GM23338 (cell line): ENCODE data around the gene SLC19A1. TPM values are rescaled to one million over a fixed set of nuclear protein-coding genes. Genes with fewer than 3 reads are reported as not detected.

Experiments
- ATAC-seq: fragments of 200-7000 bp; cut with Tn5 transposase; 3 replicates; pipeline ENCODE4 v1.9.1; 2020
- DNase-seq: peaks from one replicate; pipeline ENCODE4 v3.0.0-alpha.2; 2015; ENCODE audit warnings: low spot score
- H2AFZ ChIP-seq: fragments of 200-600 bp; sonication (generic); 2 replicates; pipeline ENCODE4 v1.8.0; 2016; ENCODE audit warnings: antibody characterized with exemption, mild to moderate bottlenecking, moderate library complexity
- H3F3A ChIP-seq: fragments of 200-600 bp; sonication (generic); replicated peaks from 2 replicates; pipeline ENCODE4 v1.8.0; 2017; ENCODE audit warnings: antibody characterized with exemption, mixed run types, low read depth
- H3K27ac ChIP-seq: fragments of 200-600 bp; sonication (generic); 2 replicates; pipeline ENCODE4 v1.6.1; 2016; ENCODE audit warnings: low read depth
- H3K27me3 ChIP-seq: fragments of 200-600 bp; sonication (generic); 2 replicates; pipeline ENCODE4 v1.8.0; 2016; ENCODE audit warnings: mild to moderate bottlenecking, mixed run types, moderate library complexity; ENCODE audit not compliant: insufficient read depth
- H3K36me3 ChIP-seq: fragments of 200-600 bp; sonication (generic); 2 replicates; pipeline ENCODE4 v1.8.0; 2016; ENCODE audit warnings: mild to moderate bottlenecking; ENCODE audit not compliant: insufficient read depth
- H3K4me1 ChIP-seq: fragments of 200-600 bp; sonication (generic); 2 replicates; pipeline ENCODE4 v1.8.0; 2016; ENCODE audit warnings: mild to moderate bottlenecking, moderate library complexity; ENCODE audit not compliant: insufficient read depth
- H3K4me2 ChIP-seq: fragments of 200-600 bp; sonication (generic); 2 replicates; pipeline ENCODE4 v1.7.1; 2017; ENCODE audit warnings: mixed run types
- H3K4me3 ChIP-seq: fragments of 200-600 bp; sonication (generic); 2 replicates; pipeline ENCODE4 v1.6.1; 2016; ENCODE audit warnings: mixed run types
- H3K79me2 ChIP-seq: fragments of 200-600 bp; sonication (generic); replicated peaks from 2 replicates; pipeline ENCODE4 v1.8.0; 2017; ENCODE audit warnings: mild to moderate bottlenecking; ENCODE audit not compliant: insufficient read depth
- H3K9me2 ChIP-seq: fragments of 200-600 bp; sonication (generic); 2 replicates; pipeline ENCODE4 v1.8.0; 2017; ENCODE audit not compliant: insufficient read depth
- H4K20me1 ChIP-seq: fragments of 200-600 bp; sonication (generic); replicated peaks from 2 replicates; pipeline ENCODE4 v1.8.0; 2017; ENCODE audit warnings: mild to moderate bottlenecking; ENCODE audit not compliant: insufficient read depth
- H3K27ac Mint-ChIP-seq: 2 replicates; pipeline ENCODE4 v1.8.0; 2020; ENCODE audit warnings: inconsistent platforms, mild to moderate bottlenecking, moderate library complexity, mixed read lengths
- H3K27me3 Mint-ChIP-seq: 3 replicates; pipeline ENCODE4 v1.8.0; 2022; ENCODE audit warnings: low read depth, mild to moderate bottlenecking, moderate library complexity, mixed read lengths, inconsistent platforms; ENCODE audit not compliant: insufficient read depth, poor library complexity
- H3K36me3 Mint-ChIP-seq: 3 replicates; pipeline ENCODE4 v1.8.0; 2021; ENCODE audit warnings: low read depth, mild to moderate bottlenecking, inconsistent platforms, moderate library complexity, mixed read lengths
- H3K4me1 Mint-ChIP-seq: 3 replicates; pipeline ENCODE4 v1.8.0; 2020; ENCODE audit warnings: mild to moderate bottlenecking, inconsistent platforms, mixed read lengths
- H3K4me3 Mint-ChIP-seq: 3 replicates; pipeline ENCODE4 v1.8.0; 2021; ENCODE audit warnings: moderate library complexity, mild to moderate bottlenecking, inconsistent platforms, mixed read lengths
- H3K9me3 Mint-ChIP-seq: 3 replicates; pipeline ENCODE4 v1.8.0; 2020; ENCODE audit warnings: moderate library complexity, mild to moderate bottlenecking, inconsistent platforms, mixed read lengths
- CREB1 ChIP-seq: fragments of 250-450 bp; sonication (Bioruptor Pico); IDR thresholded peaks from 2 replicates; pipeline ENCODE4 v1.5.0; 2020; ENCODE audit warnings: low read depth, mild to moderate bottlenecking, moderate library complexity
- EZH2 ChIP-seq: fragments of 200-600 bp; sonication (generic); IDR thresholded peaks from one replicate; pipeline ENCODE4 v1.8.0; 2017; ENCODE audit warnings: antibody characterized with exemption, mild to moderate bottlenecking, low read depth; ENCODE audit not compliant: unreplicated experiment
- JUNB ChIP-seq: IDR thresholded peaks from one replicate; pipeline ENCODE4 v1.6.1; 2016; ENCODE audit warnings: antibody characterized with exemption; ENCODE audit not compliant: unreplicated experiment
- POLR2AphosphoS5 ChIP-seq: IDR thresholded peaks from 2 replicates; pipeline ENCODE4 v1.6.1; 2016; ENCODE audit warnings: antibody characterized with exemption, low read depth
- STAT1 ChIP-seq: IDR thresholded peaks from one replicate; pipeline ENCODE4 v1.6.1; 2016; ENCODE audit warnings: antibody characterized with exemption; ENCODE audit not compliant: unreplicated experiment
- ZNF114 ChIP-seq: fragments of 250-450 bp; sonication (Bioruptor Pico); IDR thresholded peaks from 2 replicates; pipeline ENCODE4 v1.5.0; 2020; ENCODE audit warnings: mild to moderate bottlenecking, moderate library complexity
- polyA plus RNA-seq: library from polyadenylated mRNA; unstranded; fragments of >200 nt; fragmentation: Nextera tagmentation; extraction: Ambion mirVana; gene quantifications from 2 replicates; pipeline ENCODE4 v1.2.1, GENCODE V29; 2016
- total RNA-seq: library from RNA; depleted of rRNA; stranded (reverse); fragments of >200 nt; shearing (Covaris generic); gene quantifications from 2 replicates; pipeline ENCODE4 v1.2.3, GENCODE V29; 2014
- TF ChIP-seq, protein P1 (sequence below): IDR thresholded peaks from one replicate; pipeline ENCODE4 v1.6.1; 2018; ENCODE audit warnings: antibody characterized with exemption; ENCODE audit not compliant: unreplicated experiment
- TF ChIP-seq, protein P2 (sequence below): IDR thresholded peaks from 2 replicates; pipeline ENCODE4 v1.6.1; 2016; ENCODE audit warnings: antibody characterized with exemption
- TF ChIP-seq, protein P3 (sequence below), 2 experiments: fragments of 200-600 bp in 1 of 2; sonication (generic) in 1 of 2; conservative IDR thresholded peaks; 2 replicates each; pipeline versions ENCODE4 v1.5.1 to v1.6.1; 2016 to 2017; ENCODE audit warnings: antibody characterized with exemption in 2 of 2, low read depth in 2 of 2, mild to moderate bottlenecking in 2 of 2, moderate library complexity in 1 of 2
- TF ChIP-seq, protein P4 (sequence below): fragments of 250-450 bp; sonication (Bioruptor Pico); IDR thresholded peaks from 2 replicates; pipeline ENCODE4 v1.5.0; 2020; ENCODE audit warnings: mild to moderate bottlenecking, moderate library complexity

Gene SLC19A1
- total and polyA plus RNA-seq, 2 experiments from 2014 or later = 31.2 to 33.0 TPM

DNA sequence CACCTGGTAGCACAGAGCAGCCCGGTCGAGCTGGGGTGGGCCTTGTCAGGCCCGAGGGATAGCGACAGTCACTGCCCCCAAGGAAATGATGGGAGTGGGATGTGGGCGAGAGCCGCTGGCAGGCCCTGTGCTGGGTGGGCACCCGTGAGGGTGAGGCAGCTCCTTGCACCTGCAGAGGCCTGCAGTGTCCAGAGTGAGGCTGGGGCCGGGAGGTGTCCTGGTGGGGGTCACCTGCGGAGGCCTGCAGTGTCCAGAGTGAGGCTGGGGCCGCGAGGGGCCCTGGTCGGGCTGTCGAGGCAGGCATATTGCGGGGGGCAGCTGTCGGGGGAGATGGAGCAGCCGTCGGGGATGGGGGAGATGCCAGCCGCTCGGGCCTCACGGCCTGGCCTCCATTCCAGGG is 49.5 kb downstream of the SLC19A1 start:
- H3K36me3 Mint-ChIP-seq = peaks cover 45% of the 10 kb centered on the region
- no peak overlapping the region for H3K27ac Mint-ChIP-seq
- H3K4me3 Mint-ChIP-seq = no peak overlapping the region
- Histone ChIP-seq H3K4me1 (peaks cover 9% of the 10 kb centered on the region), H3K27me3 (no peaks in the 10 kb centered on the region), H3F3A (0 out of 2 replicates have a peak, but pooled peaks cover 5% of the 10 kb centered on the region), H3K79me2 (no peaks in the 10 kb centered on the region), H4K20me1 (no peaks in the 10 kb centered on the region; the same call in 1 of the 2 replicates), H3K27ac (no peak overlapping the region), H3K4me3 (no peak overlapping the region), H3K9me2 (no peaks in the 10 kb centered on the region), H3K4me2 (no peak overlapping the region), H3K36me3 (peaks cover 9% of the 10 kb centered on the region; the same call in 1 of the 2 replicates), H2AFZ (no peak overlapping the region)
- no peak for DNase-seq
- H3K9me3 Mint-ChIP-seq = no peaks in the 10 kb centered on the region
- H3K4me1 Mint-ChIP-seq = peaks cover 12% of the 10 kb centered on the region
- peaks cover 11% of the 10 kb centered on the region for H3K27me3 Mint-ChIP-seq
- ATAC-seq = no peak
- no peak for TF ChIP-seq CREB1
- TF ChIP-seq, protein P1, sequence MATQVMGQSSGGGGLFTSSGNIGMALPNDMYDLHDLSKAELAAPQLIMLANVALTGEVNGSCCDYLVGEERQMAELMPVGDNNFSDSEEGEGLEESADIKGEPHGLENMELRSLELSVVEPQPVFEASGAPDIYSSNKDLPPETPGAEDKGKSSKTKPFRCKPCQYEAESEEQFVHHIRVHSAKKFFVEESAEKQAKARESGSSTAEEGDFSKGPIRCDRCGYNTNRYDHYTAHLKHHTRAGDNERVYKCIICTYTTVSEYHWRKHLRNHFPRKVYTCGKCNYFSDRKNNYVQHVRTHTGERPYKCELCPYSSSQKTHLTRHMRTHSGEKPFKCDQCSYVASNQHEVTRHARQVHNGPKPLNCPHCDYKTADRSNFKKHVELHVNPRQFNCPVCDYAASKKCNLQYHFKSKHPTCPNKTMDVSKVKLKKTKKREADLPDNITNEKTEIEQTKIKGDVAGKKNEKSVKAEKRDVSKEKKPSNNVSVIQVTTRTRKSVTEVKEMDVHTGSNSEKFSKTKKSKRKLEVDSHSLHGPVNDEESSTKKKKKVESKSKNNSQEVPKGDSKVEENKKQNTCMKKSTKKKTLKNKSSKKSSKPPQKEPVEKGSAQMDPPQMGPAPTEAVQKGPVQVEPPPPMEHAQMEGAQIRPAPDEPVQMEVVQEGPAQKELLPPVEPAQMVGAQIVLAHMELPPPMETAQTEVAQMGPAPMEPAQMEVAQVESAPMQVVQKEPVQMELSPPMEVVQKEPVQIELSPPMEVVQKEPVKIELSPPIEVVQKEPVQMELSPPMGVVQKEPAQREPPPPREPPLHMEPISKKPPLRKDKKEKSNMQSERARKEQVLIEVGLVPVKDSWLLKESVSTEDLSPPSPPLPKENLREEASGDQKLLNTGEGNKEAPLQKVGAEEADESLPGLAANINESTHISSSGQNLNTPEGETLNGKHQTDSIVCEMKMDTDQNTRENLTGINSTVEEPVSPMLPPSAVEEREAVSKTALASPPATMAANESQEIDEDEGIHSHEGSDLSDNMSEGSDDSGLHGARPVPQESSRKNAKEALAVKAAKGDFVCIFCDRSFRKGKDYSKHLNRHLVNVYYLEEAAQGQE = no peak
- TF ChIP-seq, protein P2, sequence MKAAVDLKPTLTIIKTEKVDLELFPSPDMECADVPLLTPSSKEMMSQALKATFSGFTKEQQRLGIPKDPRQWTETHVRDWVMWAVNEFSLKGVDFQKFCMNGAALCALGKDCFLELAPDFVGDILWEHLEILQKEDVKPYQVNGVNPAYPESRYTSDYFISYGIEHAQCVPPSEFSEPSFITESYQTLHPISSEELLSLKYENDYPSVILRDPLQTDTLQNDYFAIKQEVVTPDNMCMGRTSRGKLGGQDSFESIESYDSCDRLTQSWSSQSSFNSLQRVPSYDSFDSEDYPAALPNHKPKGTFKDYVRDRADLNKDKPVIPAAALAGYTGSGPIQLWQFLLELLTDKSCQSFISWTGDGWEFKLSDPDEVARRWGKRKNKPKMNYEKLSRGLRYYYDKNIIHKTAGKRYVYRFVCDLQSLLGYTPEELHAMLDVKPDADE = no peak
- TF ChIP-seq EZH2 = no peak
- TF ChIP-seq, protein P3, sequence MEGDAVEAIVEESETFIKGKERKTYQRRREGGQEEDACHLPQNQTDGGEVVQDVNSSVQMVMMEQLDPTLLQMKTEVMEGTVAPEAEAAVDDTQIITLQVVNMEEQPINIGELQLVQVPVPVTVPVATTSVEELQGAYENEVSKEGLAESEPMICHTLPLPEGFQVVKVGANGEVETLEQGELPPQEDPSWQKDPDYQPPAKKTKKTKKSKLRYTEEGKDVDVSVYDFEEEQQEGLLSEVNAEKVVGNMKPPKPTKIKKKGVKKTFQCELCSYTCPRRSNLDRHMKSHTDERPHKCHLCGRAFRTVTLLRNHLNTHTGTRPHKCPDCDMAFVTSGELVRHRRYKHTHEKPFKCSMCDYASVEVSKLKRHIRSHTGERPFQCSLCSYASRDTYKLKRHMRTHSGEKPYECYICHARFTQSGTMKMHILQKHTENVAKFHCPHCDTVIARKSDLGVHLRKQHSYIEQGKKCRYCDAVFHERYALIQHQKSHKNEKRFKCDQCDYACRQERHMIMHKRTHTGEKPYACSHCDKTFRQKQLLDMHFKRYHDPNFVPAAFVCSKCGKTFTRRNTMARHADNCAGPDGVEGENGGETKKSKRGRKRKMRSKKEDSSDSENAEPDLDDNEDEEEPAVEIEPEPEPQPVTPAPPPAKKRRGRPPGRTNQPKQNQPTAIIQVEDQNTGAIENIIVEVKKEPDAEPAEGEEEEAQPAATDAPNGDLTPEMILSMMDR (conservative IDR thresholded peaks at IDR 0.05; ENCODE audit: low read depth in 2 of 2) = no peak
- no peak for TF ChIP-seq JUNB
- no peak for TF ChIP-seq ZNF114 (CRISPR knock-in tag)
- no peak for TF ChIP-seq STAT1
- no peak for TF ChIP-seq POLR2AphosphoS5

DNA sequence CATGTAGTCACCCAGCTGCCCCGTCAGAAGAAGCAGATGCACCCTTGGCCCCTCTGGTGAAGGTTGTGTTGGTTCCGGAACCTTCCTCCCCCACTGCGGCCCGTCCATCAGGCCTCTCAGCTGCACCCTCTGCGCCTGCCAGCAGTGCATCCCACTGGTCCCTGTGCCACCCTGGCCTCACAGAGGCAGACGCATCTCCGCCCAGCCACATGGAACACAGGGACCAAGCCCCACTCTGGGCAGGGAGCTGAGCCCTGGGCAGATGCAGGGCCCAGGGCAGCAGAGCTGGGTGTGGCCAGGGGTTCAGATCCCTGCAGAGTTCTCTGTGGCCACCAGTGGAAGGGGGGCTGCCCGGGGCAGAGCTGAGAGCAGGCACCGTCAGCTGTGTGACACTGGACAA is 50.6 kb downstream of the SLC19A1 start:
- Histone ChIP-seq H4K20me1 (no peaks in the 10 kb centered on the region; the same call in 1 of the 2 replicates), H3K36me3 (peaks cover 9% of the 10 kb centered on the region; the same call in 1 of the 2 replicates), H3K4me3 (no peak overlapping the region), H3K27ac (no peak overlapping the region), H3K27me3 (no peaks in the 10 kb centered on the region), H3K79me2 (no peaks in the 10 kb centered on the region), H3K4me2 (no peak overlapping the region), H3F3A (0 out of 2 replicates have a peak, but pooled peaks cover 5% of the 10 kb centered on the region), H3K9me2 (no peaks in the 10 kb centered on the region), H2AFZ (no peak overlapping the region), H3K4me1 (peaks cover 10% of the 10 kb centered on the region)
- Mint-ChIP-seq H3K9me3 (no peaks in the 10 kb centered on the region), H3K27me3 (peaks cover 11% of the 10 kb centered on the region), H3K36me3 (peaks cover 39% of the 10 kb centered on the region), H3K4me3 (no peak overlapping the region), H3K27ac (0 out of 2 replicates have a peak overlapping the region, but pooled peaks have one; percentile 40), H3K4me1 (peaks cover 18% of the 10 kb centered on the region)
- ATAC-seq = no peak
- no peak for DNase-seq
- TF ChIP-seq, protein P4, sequence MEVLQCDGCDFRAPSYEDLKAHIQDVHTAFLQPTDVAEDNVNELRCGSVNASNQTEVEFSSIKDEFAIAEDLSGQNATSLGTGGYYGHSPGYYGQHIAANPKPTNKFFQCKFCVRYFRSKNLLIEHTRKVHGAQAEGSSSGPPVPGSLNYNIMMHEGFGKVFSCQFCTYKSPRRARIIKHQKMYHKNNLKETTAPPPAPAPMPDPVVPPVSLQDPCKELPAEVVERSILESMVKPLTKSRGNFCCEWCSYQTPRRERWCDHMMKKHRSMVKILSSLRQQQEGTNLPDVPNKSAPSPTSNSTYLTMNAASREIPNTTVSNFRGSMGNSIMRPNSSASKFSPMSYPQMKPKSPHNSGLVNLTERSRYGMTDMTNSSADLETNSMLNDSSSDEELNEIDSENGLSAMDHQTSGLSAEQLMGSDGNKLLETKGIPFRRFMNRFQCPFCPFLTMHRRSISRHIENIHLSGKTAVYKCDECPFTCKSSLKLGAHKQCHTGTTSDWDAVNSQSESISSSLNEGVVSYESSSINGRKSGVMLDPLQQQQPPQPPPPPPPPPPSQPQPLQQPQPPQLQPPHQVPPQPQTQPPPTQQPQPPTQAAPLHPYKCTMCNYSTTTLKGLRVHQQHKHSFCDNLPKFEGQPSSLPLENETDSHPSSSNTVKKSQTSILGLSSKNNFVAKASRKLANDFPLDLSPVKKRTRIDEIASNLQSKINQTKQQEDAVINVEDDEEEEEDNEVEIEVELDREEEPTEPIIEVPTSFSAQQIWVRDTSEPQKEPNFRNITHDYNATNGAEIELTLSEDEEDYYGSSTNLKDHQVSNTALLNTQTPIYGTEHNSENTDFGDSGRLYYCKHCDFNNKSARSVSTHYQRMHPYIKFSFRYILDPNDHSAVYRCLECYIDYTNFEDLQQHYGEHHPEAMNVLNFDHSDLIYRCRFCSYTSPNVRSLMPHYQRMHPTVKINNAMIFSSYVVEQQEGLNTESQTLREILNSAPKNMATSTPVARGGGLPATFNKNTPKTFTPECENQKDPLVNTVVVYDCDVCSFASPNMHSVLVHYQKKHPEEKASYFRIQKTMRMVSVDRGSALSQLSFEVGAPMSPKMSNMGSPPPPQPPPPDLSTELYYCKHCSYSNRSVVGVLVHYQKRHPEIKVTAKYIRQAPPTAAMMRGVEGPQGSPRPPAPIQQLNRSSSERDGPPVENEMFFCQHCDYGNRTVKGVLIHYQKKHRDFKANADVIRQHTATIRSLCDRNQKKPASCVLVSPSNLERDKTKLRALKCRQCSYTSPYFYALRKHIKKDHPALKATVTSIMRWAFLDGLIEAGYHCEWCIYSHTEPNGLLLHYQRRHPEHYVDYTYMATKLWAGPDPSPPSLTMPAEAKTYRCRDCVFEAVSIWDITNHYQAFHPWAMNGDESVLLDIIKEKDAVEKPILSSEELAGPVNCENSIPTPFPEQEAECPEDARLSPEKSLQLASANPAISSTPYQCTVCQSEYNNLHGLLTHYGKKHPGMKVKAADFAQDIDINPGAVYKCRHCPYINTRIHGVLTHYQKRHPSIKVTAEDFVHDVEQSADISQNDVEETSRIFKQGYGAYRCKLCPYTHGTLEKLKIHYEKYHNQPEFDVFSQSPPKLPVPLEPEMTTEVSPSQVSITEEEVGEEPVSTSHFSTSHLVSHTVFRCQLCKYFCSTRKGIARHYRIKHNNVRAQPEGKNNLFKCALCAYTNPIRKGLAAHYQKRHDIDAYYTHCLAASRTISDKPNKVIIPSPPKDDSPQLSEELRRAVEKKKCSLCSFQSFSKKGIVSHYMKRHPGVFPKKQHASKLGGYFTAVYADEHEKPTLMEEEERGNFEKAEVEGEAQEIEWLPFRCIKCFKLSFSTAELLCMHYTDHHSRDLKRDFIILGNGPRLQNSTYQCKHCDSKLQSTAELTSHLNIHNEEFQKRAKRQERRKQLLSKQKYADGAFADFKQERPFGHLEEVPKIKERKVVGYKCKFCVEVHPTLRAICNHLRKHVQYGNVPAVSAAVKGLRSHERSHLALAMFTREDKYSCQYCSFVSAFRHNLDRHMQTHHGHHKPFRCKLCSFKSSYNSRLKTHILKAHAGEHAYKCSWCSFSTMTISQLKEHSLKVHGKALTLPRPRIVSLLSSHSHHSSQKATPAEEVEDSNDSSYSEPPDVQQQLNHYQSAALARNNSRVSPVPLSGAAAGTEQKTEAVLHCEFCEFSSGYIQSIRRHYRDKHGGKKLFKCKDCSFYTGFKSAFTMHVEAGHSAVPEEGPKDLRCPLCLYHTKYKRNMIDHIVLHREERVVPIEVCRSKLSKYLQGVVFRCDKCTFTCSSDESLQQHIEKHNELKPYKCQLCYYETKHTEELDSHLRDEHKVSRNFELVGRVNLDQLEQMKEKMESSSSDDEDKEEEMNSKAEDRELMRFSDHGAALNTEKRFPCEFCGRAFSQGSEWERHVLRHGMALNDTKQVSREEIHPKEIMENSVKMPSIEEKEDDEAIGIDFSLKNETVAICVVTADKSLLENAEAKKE (CRISPR knock-in tag) = no peak
- no peak for TF ChIP-seq EZH2
